ENCODE results near the gene HAGH.

The HAGH gene

GRCh38 chr16:1772362-1772907 is 54.2 kb downstream of the HAGH start, which contains the start of gene EME2:
EME2 (plus strand) TSS chr16:1772810; CDS start chr16:1773228, 418 bp downstream.
- Histone ChIP-seq H3K9me3 (ENCODE audit: severe bottlenecking) (no peaks in the 10 kb centered on the region), H3K27ac (ENCODE audit: poor library complexity, severe bottlenecking) (peak within 1 kb of the TSS; percentile 66), H3K4me1 (ENCODE audit: insufficient read depth, poor library complexity, severe bottlenecking) (peaks cover 4% of the 10 kb centered on the region), H3K4me3 (ENCODE audit: severe bottlenecking) (peak within 1 kb of the TSS; percentile 83), H3K27me3 (ENCODE audit: insufficient read depth, poor library complexity, severe bottlenecking) (no peaks in the 10 kb centered on the region), H3K36me3 (ENCODE audit: low read depth) (peaks cover 30% of the 10 kb centered on the region)
- ATAC-seq (ENCODE audit: low read depth) (no peak), DNase-seq (ENCODE audit: low spot score) (no peak)
- no peak for TF ChIP-seq CTCF (IDR thresholded peaks at IDR 0.05; ENCODE audit: poor library complexity, severe bottlenecking)

GRCh38 chr16:1771864-1772361 is 54.7 kb downstream of the HAGH start:
- H3K27ac ChIP-seq (ENCODE audit: poor library complexity, severe bottlenecking) = peak overlapping the region; percentile 66
- H3K9me3 ChIP-seq (ENCODE audit: severe bottlenecking) = no peaks in the 10 kb centered on the region
- H3K36me3 ChIP-seq (ENCODE audit: low read depth) = peaks cover 30% of the 10 kb centered on the region
- ATAC-seq (ENCODE audit: low read depth) (no peak), DNase-seq (ENCODE audit: low spot score) (no peak)
- peak overlapping the region; percentile 83 for H3K4me3 ChIP-seq (ENCODE audit: severe bottlenecking)
- H3K4me1 ChIP-seq (ENCODE audit: insufficient read depth, poor library complexity, severe bottlenecking) = peaks cover 4% of the 10 kb centered on the region
- no peak for TF ChIP-seq CTCF (IDR thresholded peaks at IDR 0.05; ENCODE audit: poor library complexity, severe bottlenecking)
- no peaks in the 10 kb centered on the region for H3K27me3 ChIP-seq (ENCODE audit: insufficient read depth, poor library complexity, severe bottlenecking)

- Histone ChIP-seq H3K27ac (ENCODE audit: poor library complexity, severe bottlenecking) (peak within 1 kb of the TSS; percentile 66), H3K36me3 (ENCODE audit: low read depth) (peaks cover 25% of the 10 kb centered on the region), H3K4me1 (ENCODE audit: insufficient read depth, poor library complexity, severe bottlenecking) (peaks cover 4% of the 10 kb centered on the region), H3K9me3 (ENCODE audit: severe bottlenecking) (no peaks in the 10 kb centered on the region), H3K4me3 (ENCODE audit: severe bottlenecking) (peak within 1 kb of the TSS; percentile 83), H3K27me3 (ENCODE audit: insufficient read depth, poor library complexity, severe bottlenecking) (no peaks in the 10 kb centered on the region)
- ATAC-seq (ENCODE audit: low read depth) = peak; percentile 29
- DNase-seq (ENCODE audit: low spot score) = no peak
- no peak for TF ChIP-seq CTCF (IDR thresholded peaks at IDR 0.05; ENCODE audit: poor library complexity, severe bottlenecking)
Observed at GRCh38 chr16:1771188-1771863, 55.3 kb downstream of the HAGH start, which contains the start of gene NME3. NME3 (minus strand) TSS chr16:1771543; CDS start chr16:1771534, 9 bp downstream.

GRCh38 chr16:1770328-1771187 is 56.1 kb downstream of the HAGH start:
- peak overlapping the region; percentile 83 for H3K4me3 ChIP-seq (ENCODE audit: severe bottlenecking)
- H3K9me3 ChIP-seq (ENCODE audit: severe bottlenecking) = no peaks in the 10 kb centered on the region
- H3K27me3 ChIP-seq (ENCODE audit: insufficient read depth, poor library complexity, severe bottlenecking) = no peaks in the 10 kb centered on the region
- H3K36me3 ChIP-seq (ENCODE audit: low read depth) = peaks cover 17% of the 10 kb centered on the region
- ATAC-seq (ENCODE audit: low read depth) (peak; percentile 54), DNase-seq (ENCODE audit: low spot score) (peak; percentile 87)
- no peak for TF ChIP-seq CTCF (IDR thresholded peaks at IDR 0.05; ENCODE audit: poor library complexity, severe bottlenecking)
- peaks cover 4% of the 10 kb centered on the region for H3K4me1 ChIP-seq (ENCODE audit: insufficient read depth, poor library complexity, severe bottlenecking)
- peak overlapping the region; percentile 66 for H3K27ac ChIP-seq (ENCODE audit: poor library complexity, severe bottlenecking)

Data from RWPE2 (cell line).